MM.1S (cell line): ENCODE measurements around the gene PCDHA11.
"Not testable (repeated sequence)": the region's sequence is repeated elsewhere in the genome, so short reads cannot be mapped to it uniquely, and the experiment has no call there.

Experiments
- DNase-seq: peaks from one replicate; pipeline ENCODE4 v3.0.0-alpha.2; 2015
- H2AFZ ChIP-seq: fragments of 300-600 bp; sonication (generic); 2 replicates; pipeline ENCODE4 v1.6.0; 2016; ENCODE audit warnings: antibody characterized with exemption, low read length
- H3F3A ChIP-seq: fragments of 300-600 bp; sonication (generic); 2 replicates; pipeline ENCODE4 v1.6.1; 2016; ENCODE audit warnings: mild to moderate bottlenecking, antibody characterized with exemption, low read length, moderate library complexity, mixed read lengths; ENCODE audit not compliant: insufficient read depth
- H3K27ac ChIP-seq: fragments of 300-600 bp; sonication (generic); 2 replicates; pipeline ENCODE4 v1.5.1; 2016; ENCODE audit warnings: mild to moderate bottlenecking, low read length
- H3K27me3 ChIP-seq: fragments of 300-600 bp; sonication (generic); replicated peaks from 2 replicates; pipeline ENCODE4 v1.6.0; 2016; ENCODE audit warnings: low read length; ENCODE audit not compliant: insufficient read depth
- H3K36me3 ChIP-seq: fragments of 300-600 bp; sonication (generic); replicated peaks from 2 replicates; pipeline ENCODE4 v1.6.1; 2016; ENCODE audit warnings: mild to moderate bottlenecking, low read length, mixed read lengths; ENCODE audit not compliant: insufficient read depth
- H3K4me1 ChIP-seq: fragments of 300-600 bp; sonication (generic); 2 replicates; pipeline ENCODE4 v1.6.1; 2016; ENCODE audit warnings: low read length, mixed read lengths
- H3K4me2 ChIP-seq: fragments of 300-600 bp; sonication (generic); 2 replicates; pipeline ENCODE4 v1.6.0; 2016; ENCODE audit warnings: low read depth, low read length
- H3K4me3 ChIP-seq: fragments of 300-600 bp; sonication (generic); 2 replicates; pipeline ENCODE4 v1.5.1; 2016; ENCODE audit warnings: low read length, mixed read lengths
- H3K79me2 ChIP-seq: fragments of 300-600 bp; sonication (generic); 2 replicates; pipeline ENCODE4 v1.6.1; 2016; ENCODE audit warnings: mixed run types, low read length, mixed read lengths
- H3K9ac ChIP-seq: fragments of 300-600 bp; sonication (generic); 2 replicates; pipeline ENCODE4 v1.6.1; 2016; ENCODE audit warnings: low read length, mixed read lengths
- H3K9me2 ChIP-seq: fragments of 300-600 bp; sonication (generic); replicated peaks from 2 replicates; pipeline ENCODE4 v1.6.1; 2016; ENCODE audit warnings: mild to moderate bottlenecking, low read length, mixed read lengths; ENCODE audit not compliant: insufficient read depth
- H3K9me3 ChIP-seq: fragments of 300-600 bp; sonication (generic); replicated peaks from 2 replicates; pipeline ENCODE4 v1.6.1; 2016; ENCODE audit warnings: mild to moderate bottlenecking, low read length, mixed read lengths; ENCODE audit not compliant: insufficient read depth
- H4K20me1 ChIP-seq: fragments of 300-600 bp; sonication (generic); 2 replicates; pipeline ENCODE4 v1.6.1; 2016; ENCODE audit warnings: mild to moderate bottlenecking, low read length, moderate library complexity, mixed read lengths; ENCODE audit not compliant: insufficient read depth
- CTCF ChIP-seq: fragments of 300-600 bp; sonication (generic); IDR thresholded peaks from 2 replicates; pipeline ENCODE4 v1.5.1; 2016; ENCODE audit warnings: antibody characterized with exemption, low read length, mixed read lengths
- EZH2 ChIP-seq: fragments of 300-600 bp; sonication (generic); optimal IDR thresholded peaks from 2 replicates; pipeline ENCODE3; 2017; ENCODE audit warnings: low read depth, mild to moderate bottlenecking, antibody characterized with exemption, low read length, mixed read lengths
- EZH2phosphoT487 ChIP-seq: fragments of 300-600 bp; sonication (generic); IDR thresholded peaks from 2 replicates; pipeline ENCODE4 v1.6.1; 2018; ENCODE audit warnings: antibody characterized with exemption, low read length

The PCDHA11 gene

GRCh38 chr5:140875085-140876065, 6.6 kb downstream of the PCDHA11 start, which contains the start of gene PCDHA12:
Gene PCDHA12, plus strand, starts transcription at chr5:140875308. Its CDS starts 165 bp downstream, at chr5:140875473.
- Histone ChIP-seq H3K4me1 (no peaks in the 10 kb centered on the region), H4K20me1 (no peaks in the 10 kb centered on the region), H2AFZ (no peak within 1 kb of the TSS), H3F3A (no peaks in the 10 kb centered on the region), H3K36me3 (no peaks in the 10 kb centered on the region), H3K27me3 (no peaks in the 10 kb centered on the region), H3K4me3 (no peak within 1 kb of the TSS), H3K4me2 (no peak within 1 kb of the TSS), H3K27ac (no peak within 1 kb of the TSS), H3K9me2 (no peaks in the 10 kb centered on the region), H3K79me2 (no peaks in the 10 kb centered on the region), H3K9me3 (no peaks in the 10 kb centered on the region), H3K9ac (no peak within 1 kb of the TSS)
- TF ChIP-seq EZH2 (no peak), EZH2phosphoT487 (no peak), CTCF (no peak)
- no peak for DNase-seq

GRCh38 chr5:140876541-140877261, 7.9 kb downstream of the PCDHA11 start:
- H3F3A ChIP-seq, H3K4me1 ChIP-seq, DNase-seq, H3K27ac ChIP-seq, H3K9ac ChIP-seq, H3K79me2 ChIP-seq, H2AFZ ChIP-seq, H3K4me2 ChIP-seq, H3K4me3 ChIP-seq, H3K36me3 ChIP-seq, H3K9me2 ChIP-seq, H3K9me3 ChIP-seq, H4K20me1 ChIP-seq, H3K27me3 ChIP-seq: not testable (repeated sequence)

GRCh38 chr5:140877262-140877581, 8.5 kb downstream of the PCDHA11 start:
- Histone ChIP-seq H3K27ac (no peak overlapping the region), H3K4me3 (no peak overlapping the region), H3K9me2 (no peaks in the 10 kb centered on the region), H3K36me3 (no peaks in the 10 kb centered on the region), H3K27me3 (no peaks in the 10 kb centered on the region), H3K9me3 (no peaks in the 10 kb centered on the region), H3F3A (no peaks in the 10 kb centered on the region), H3K4me2 (no peak overlapping the region), H3K9ac (no peak overlapping the region), H4K20me1 (no peaks in the 10 kb centered on the region), H3K4me1 (no peaks in the 10 kb centered on the region), H2AFZ (no peak overlapping the region), H3K79me2 (no peaks in the 10 kb centered on the region)
- TF ChIP-seq CTCF (no peak), EZH2 (no peak), EZH2phosphoT487 (no peak)
- DNase-seq = no peak
